ENCODE results near the gene PSD.

- TF ChIP-seq CTCF (IDR thresholded peaks at IDR 0.05) (no peak), POLR2A (IDR thresholded peaks at IDR 0.05) (peak in 1 of 2 donors; percentile 69)
Observed at GRCh38 chr10:102450374-102451104, 32.0 kb upstream of the PSD start.
